ENCODE results near the gene PITX2.

Gene PITX2

DNA sequence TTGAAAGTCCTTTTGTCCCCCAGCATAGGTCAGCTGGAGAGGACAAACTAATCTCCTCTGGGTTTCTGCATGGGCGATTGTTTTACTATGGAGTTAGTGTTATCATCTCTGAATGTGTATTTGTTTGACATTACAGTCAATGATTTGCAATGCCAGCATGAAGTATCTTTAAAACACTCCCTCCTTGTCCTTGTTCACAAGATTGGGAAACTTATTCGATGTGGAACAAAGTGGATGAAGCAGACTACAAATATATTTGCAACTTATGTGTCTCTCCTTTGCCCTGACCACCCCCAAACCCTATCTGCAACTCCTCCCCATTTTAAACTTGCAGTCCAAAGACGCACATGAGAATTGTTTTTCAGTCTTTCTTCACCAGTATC, 1.5 kb upstream of the PITX2 start:
- DNase-seq (ENCODE audit: low read depth in 2 of 2), result no peak

DNA sequence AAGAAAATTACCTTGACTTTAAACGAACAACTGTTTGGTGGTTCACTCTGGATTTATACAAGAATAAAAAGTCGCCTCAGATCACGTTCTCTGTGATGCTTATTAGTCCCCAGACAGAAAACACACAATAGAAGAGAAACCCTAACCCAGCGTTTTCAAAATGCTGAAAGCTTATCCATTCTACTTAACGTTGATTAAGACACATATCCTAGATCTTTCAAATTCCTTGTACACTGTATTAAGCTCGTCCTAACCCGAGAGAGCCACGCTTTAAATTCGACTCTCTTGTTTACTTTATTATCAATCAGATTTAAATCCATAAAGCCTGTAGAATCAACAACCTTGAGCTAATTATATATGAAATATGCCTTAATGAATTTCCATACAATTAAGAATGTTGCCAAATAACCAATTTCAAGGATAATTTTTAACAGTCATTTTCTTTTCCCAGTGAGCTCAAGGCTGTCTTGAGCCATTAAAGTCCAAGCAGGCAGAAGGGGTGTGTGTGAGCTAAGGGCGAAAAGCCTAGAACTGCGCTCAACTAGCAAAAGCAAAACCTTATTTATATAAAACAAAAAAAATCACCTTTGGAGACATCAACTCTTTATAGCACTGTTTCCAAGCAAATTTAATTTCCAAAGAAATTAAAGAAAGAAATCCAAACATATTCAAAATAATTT, 981 bp upstream of the PITX2 start:
- no peak for DNase-seq (ENCODE audit: low read depth in 2 of 2)

GRCh38 chr4:110621839-110622751, 782 bp downstream of the PITX2 start:
- no peak for DNase-seq (ENCODE audit: low read depth in 2 of 2)

- no peak for DNase-seq (ENCODE audit: low read depth in 2 of 2)
Measured at GRCh38 chr4:110621328-110621812, 1.5 kb downstream of the PITX2 start.

- no peak for DNase-seq (ENCODE audit: low read depth in 2 of 2)
Measured at GRCh38 chr4:110620691-110621327, 2.1 kb downstream of the PITX2 start.

DNA sequence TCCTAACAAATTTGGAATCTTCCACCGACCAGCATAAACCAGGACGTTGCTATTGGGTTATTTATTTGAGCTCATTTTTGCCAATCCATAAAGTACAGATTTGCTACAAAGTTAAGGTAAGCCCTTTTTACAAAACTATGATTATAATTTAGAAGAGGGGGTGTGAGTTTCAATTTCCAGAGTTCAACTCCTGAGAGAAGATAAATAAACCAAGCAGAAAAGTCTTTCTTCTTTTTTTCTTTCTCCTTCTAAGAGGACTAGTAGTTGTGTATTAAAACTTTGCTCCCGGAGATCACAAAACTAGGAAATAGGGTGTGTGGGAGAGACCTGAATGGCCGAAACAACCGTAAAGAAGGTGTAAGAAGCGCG, 2.6 kb downstream of the PITX2 start:
- no peak for DNase-seq (ENCODE audit: low read depth in 2 of 2)

DNA sequence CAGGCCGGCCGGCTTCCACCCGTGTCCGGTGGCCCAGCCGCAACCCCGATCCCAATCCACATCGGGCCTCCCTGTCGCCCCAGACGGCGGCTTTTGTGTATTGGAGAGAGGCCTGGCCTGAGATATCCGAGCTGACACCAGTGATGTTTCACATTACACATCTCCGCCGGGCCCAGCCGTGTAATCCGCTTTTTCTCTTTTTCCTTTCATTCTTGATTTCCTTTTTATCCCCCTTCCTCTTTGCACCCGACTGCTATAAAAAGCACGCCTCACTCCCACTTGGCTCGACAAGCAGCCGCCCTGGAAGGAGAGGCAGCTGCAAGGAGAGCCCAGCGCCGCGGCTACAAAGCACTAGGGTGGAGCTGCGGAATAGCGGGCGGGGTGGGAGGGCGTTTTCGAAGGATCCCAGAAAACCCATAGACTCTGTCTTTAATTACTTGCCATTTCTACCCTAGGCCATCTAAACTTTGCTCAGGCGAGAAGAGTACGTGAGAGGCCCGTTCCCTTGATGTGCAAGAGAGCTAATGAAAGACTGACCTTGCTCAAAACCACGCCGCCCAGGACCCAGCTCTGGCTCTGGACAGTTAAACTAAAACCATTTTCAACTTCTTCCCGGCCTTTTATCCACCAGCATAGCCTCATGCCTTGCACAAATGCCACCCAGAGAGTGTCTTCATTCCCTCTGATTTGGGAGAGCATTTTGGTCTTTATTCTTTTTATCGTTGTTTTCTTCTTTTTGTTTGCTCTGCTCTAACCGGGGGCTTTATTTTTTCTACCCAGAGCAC, 3.2 kb downstream of the PITX2 start:
- no peak for DNase-seq (ENCODE audit: low read depth in 2 of 2)

GRCh38 chr4:110618581-110619462, 4.1 kb downstream of the PITX2 start:
- DNase-seq (ENCODE audit: low read depth in 2 of 2), result no peak

DNA sequence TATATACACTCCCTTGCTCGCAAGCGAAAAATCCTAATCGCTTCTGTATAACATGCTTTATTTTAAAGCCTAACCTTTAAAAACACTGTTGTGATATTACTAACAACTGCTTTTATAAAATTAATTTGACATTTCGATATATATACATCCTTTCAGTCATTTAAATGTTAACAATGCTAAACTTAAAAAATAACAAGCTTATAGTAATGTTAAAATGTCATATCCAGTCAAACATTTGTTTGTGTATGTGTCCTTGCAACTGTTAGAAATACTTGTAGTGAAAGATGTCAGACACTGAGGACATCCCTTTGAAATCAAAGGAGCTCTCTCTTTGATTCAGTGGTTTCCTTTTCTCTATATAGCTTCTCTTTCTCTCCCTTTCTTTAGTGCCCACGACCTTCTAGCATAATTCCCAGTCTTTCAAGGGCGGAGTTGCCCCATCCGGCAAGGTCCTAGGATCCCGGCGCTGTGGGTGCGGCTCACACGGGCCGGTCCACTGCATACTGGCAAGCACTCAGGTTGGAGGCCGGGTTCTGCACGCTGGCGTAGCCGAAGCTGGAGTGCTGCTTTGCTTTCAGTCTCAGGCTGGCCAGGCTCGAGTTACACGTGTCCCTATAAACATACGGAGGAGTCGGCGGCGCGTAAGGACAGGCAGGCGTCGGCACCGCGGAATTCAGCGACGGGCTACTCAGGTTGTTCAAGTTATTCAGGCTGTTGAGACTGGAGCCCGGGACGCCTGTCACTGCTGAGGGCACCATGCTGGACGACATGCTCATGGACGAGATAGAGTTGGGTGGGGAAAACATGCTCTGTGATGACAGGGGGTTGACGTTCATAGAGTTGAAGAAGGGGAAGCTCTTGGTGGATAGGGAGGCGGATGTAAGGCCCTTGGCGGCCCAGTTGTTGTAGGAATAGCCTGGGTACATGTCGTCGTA, 5.0 kb downstream of the PITX2 start:
- no peak for DNase-seq (ENCODE audit: low read depth in 2 of 2)

- no peak for DNase-seq (ENCODE audit: low read depth in 2 of 2)
Measured at GRCh38 chr4:110617075-110617640, 5.7 kb downstream of the PITX2 start.

GRCh38 chr4:110616238-110617074, 6.4 kb downstream of the PITX2 start:
- DNase-seq (ENCODE audit: low read depth in 2 of 2), result no peak

DNA sequence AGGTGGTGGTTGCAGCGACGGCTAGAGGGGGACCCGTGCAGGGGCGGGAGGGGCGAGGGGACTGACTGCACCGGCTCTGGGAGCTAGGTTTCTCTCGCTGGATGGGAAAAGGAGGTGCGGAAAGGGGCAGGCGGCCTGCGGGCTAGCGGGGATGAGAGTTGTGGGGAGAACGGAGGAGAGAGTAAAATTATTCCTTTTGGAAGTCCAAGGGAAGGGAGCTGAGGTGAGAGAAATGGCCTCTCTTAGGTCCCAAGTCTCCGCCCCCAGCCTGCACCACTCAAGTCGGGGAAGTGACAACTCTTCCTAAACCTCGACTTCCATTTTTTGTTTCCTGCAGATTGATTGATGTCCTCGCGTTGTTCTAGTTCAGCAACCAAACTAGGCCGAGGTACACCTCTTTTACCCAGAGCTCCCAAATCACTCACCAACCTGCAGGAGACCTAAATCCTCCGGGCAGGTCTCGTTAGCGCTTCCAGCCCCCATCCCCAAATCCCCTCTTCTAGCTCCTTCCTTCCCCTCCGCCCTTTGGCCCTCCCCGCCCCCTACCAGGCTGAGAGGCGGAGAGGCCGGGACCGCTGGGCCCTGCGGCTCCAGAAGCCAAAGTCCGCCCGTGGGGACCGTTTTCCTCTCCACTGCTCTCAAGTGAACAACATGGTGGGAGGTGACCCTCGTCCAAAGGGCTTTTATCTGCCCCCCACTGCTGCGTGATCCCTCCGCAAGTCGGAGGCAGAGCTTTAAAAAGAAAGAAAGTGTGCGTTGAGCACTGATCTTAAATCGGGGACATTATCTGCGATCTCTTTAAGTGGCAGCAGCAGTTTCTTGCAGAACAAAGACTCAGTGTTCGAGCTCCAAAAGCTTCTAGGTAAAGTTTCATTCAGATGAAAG, 7.3 kb downstream of the PITX2 start:
- DNase-seq (ENCODE audit: low read depth in 2 of 2), result no peak

- DNase-seq (ENCODE audit: low read depth in 2 of 2), result no peak
Measured at GRCh38 chr4:110614976-110615352, 7.9 kb downstream of the PITX2 start.

GRCh38 chr4:110614173-110614963, 8.5 kb downstream of the PITX2 start:
- no peak for DNase-seq (ENCODE audit: low read depth in 2 of 2)

DNA sequence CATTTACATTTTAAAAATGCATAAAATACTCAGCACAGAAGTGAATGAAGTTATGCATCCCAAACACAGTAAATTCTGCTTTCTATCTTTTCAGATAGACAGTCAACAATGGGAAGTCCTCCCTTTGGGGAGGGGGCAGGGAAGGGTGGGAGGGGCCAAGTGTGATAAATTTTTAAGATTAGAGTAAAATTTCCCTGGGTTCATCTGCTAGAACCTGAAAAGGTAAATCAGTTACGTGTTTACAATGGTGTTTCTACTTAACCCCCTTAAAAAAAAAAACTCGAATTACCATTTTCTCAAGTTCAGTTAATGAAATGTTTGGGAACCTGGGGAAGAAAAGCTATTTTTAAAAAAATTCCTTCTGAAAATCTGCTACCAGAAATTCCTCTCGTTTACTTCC, 9.1 kb downstream of the PITX2 start:
- DNase-seq (ENCODE audit: low read depth in 2 of 2), result no peak

DNA sequence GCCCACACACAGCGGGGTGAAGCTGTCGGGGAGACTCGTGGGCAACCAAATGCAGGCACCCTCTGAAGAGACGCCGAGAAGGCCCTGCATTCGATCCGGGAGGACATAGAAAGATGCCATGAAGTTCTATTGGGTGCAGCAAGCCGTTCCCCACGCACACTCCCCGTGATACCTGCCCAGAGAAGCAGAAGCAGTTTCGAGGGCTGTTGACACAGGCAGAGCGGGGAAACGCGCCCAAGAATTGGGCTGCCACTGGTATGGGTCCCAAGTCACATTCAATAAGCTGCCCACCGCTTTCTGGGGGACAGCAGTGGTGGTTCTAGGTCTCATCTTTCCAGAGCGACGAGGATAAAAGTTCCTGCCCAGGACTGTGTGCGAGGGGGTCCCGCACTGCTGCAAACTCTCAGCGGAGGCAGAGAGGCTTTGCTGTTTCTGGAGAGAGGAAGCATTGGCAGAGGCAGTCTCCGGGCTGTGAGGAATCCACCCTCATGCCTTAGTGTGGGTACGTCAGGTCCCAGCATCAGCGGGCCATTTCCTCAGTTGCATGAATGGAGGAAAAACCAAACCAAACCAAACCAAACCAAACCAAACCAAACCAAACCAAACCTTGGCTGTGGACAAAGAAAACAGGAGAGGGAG, 10.1 kb downstream of the PITX2 start:
- DNase-seq (ENCODE audit: low read depth in 2 of 2), result no peak
